MM.1S (cell line): ENCODE data around the gene FDX1.

Experiments used
- DNase-seq: peaks from one replicate; pipeline ENCODE4 v3.0.0-alpha.2; 2015
- H2AFZ ChIP-seq: fragments of 300-600 bp; sonication (generic); 2 replicates; pipeline ENCODE4 v1.6.0; 2016; ENCODE audit warnings: antibody characterized with exemption, low read length
- H3F3A ChIP-seq: fragments of 300-600 bp; sonication (generic); 2 replicates; pipeline ENCODE4 v1.6.1; 2016; ENCODE audit warnings: mild to moderate bottlenecking, antibody characterized with exemption, low read length, moderate library complexity, mixed read lengths; ENCODE audit not compliant: insufficient read depth
- H3K27ac ChIP-seq: fragments of 300-600 bp; sonication (generic); 2 replicates; pipeline ENCODE4 v1.5.1; 2016; ENCODE audit warnings: mild to moderate bottlenecking, low read length
- H3K27me3 ChIP-seq: fragments of 300-600 bp; sonication (generic); replicated peaks from 2 replicates; pipeline ENCODE4 v1.6.0; 2016; ENCODE audit warnings: low read length; ENCODE audit not compliant: insufficient read depth
- H3K36me3 ChIP-seq: fragments of 300-600 bp; sonication (generic); replicated peaks from 2 replicates; pipeline ENCODE4 v1.6.1; 2016; ENCODE audit warnings: mild to moderate bottlenecking, low read length, mixed read lengths; ENCODE audit not compliant: insufficient read depth
- H3K4me1 ChIP-seq: fragments of 300-600 bp; sonication (generic); 2 replicates; pipeline ENCODE4 v1.6.1; 2016; ENCODE audit warnings: low read length, mixed read lengths
- H3K4me2 ChIP-seq: fragments of 300-600 bp; sonication (generic); 2 replicates; pipeline ENCODE4 v1.6.0; 2016; ENCODE audit warnings: low read depth, low read length
- H3K4me3 ChIP-seq: fragments of 300-600 bp; sonication (generic); 2 replicates; pipeline ENCODE4 v1.5.1; 2016; ENCODE audit warnings: low read length, mixed read lengths
- H3K79me2 ChIP-seq: fragments of 300-600 bp; sonication (generic); 2 replicates; pipeline ENCODE4 v1.6.1; 2016; ENCODE audit warnings: mixed run types, low read length, mixed read lengths
- H3K9ac ChIP-seq: fragments of 300-600 bp; sonication (generic); 2 replicates; pipeline ENCODE4 v1.6.1; 2016; ENCODE audit warnings: low read length, mixed read lengths
- H3K9me2 ChIP-seq: fragments of 300-600 bp; sonication (generic); replicated peaks from 2 replicates; pipeline ENCODE4 v1.6.1; 2016; ENCODE audit warnings: mild to moderate bottlenecking, low read length, mixed read lengths; ENCODE audit not compliant: insufficient read depth
- H3K9me3 ChIP-seq: fragments of 300-600 bp; sonication (generic); replicated peaks from 2 replicates; pipeline ENCODE4 v1.6.1; 2016; ENCODE audit warnings: mild to moderate bottlenecking, low read length, mixed read lengths; ENCODE audit not compliant: insufficient read depth
- H4K20me1 ChIP-seq: fragments of 300-600 bp; sonication (generic); 2 replicates; pipeline ENCODE4 v1.6.1; 2016; ENCODE audit warnings: mild to moderate bottlenecking, low read length, moderate library complexity, mixed read lengths; ENCODE audit not compliant: insufficient read depth
- EZH2 ChIP-seq: fragments of 300-600 bp; sonication (generic); optimal IDR thresholded peaks from 2 replicates; pipeline ENCODE3; 2017; ENCODE audit warnings: low read depth, mild to moderate bottlenecking, antibody characterized with exemption, low read length, mixed read lengths
- EZH2phosphoT487 ChIP-seq: fragments of 300-600 bp; sonication (generic); IDR thresholded peaks from 2 replicates; pipeline ENCODE4 v1.6.1; 2018; ENCODE audit warnings: antibody characterized with exemption, low read length
- TF ChIP-seq, protein P1 (sequence below): fragments of 300-600 bp; sonication (generic); IDR thresholded peaks from 2 replicates; pipeline ENCODE4 v1.5.1; 2016; ENCODE audit warnings: antibody characterized with exemption, low read length, mixed read lengths

FDX1 gene

DNA sequence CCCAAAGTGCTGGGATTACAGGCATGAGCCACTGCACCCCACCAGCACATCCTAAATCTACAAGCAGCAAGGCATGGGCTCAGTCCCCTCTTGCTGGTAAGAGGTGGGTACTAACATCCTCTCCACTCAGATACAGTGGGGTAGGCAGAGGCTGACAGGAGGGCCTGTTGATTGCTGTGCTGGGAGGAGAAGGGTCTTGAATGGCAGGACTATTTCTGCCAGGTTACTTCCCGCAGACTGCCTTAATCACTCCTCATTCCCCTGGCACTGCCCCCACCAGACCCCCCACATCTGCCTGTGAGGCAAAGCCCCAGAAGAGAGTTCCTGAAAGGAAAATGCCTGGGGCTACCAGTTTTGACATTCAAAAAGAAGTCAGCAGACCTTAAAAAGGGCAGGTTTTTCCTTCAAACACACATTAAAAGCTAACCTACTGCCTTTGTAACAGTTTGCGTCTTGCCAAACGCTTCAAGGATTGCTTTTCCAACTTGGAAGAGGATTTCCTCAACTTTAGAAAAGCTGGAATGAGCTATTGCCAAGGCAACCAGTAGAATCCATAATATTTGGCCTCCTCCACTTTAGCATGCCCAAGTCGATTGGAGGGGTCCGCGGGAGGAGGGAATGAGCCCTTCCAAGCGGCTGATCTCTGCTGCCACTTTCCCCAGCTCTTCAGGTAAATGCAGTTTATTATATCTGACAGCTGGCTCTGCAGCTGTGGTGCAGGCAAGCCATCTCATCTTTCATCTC is 62.0 kb downstream of the FDX1 start:
- Histone ChIP-seq H3K9me2 (no peaks in the 10 kb centered on the region), H2AFZ (no peak overlapping the region), H3K9me3 (no peaks in the 10 kb centered on the region), H3K4me3 (no peak overlapping the region), H4K20me1 (no peaks in the 10 kb centered on the region), H3K27ac (no peak overlapping the region), H3K4me1 (no peaks in the 10 kb centered on the region), H3K36me3 (no peaks in the 10 kb centered on the region), H3K9ac (no peak overlapping the region), H3K27me3 (no peaks in the 10 kb centered on the region), H3K79me2 (no peaks in the 10 kb centered on the region), H3F3A (no peaks in the 10 kb centered on the region), H3K4me2 (no peak overlapping the region)
- DNase-seq = no peak
- TF ChIP-seq EZH2 (no peak), EZH2phosphoT487 (no peak)
- TF ChIP-seq, protein P1, sequence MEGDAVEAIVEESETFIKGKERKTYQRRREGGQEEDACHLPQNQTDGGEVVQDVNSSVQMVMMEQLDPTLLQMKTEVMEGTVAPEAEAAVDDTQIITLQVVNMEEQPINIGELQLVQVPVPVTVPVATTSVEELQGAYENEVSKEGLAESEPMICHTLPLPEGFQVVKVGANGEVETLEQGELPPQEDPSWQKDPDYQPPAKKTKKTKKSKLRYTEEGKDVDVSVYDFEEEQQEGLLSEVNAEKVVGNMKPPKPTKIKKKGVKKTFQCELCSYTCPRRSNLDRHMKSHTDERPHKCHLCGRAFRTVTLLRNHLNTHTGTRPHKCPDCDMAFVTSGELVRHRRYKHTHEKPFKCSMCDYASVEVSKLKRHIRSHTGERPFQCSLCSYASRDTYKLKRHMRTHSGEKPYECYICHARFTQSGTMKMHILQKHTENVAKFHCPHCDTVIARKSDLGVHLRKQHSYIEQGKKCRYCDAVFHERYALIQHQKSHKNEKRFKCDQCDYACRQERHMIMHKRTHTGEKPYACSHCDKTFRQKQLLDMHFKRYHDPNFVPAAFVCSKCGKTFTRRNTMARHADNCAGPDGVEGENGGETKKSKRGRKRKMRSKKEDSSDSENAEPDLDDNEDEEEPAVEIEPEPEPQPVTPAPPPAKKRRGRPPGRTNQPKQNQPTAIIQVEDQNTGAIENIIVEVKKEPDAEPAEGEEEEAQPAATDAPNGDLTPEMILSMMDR = no peak

DNA sequence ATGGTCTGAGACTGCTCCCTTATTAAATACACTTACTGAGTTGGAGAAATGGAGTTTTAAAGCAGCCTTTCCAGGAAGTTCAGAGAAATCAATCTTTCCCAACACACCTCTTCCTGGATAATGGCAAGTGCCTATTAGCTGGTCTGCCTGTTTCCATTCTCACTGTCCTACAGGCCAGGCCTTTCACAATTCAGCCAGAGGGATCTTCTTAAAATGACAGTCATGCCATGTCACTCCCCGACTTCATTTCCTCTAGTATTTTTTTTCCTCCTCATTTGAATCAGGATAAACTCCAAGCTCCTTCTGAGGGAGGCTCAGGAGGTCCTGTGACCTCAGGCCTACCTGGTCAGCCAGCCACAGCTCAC is 62.6 kb downstream of the FDX1 start:
- Histone ChIP-seq H3K9ac (no peak overlapping the region), H3K36me3 (no peaks in the 10 kb centered on the region), H3K9me3 (no peaks in the 10 kb centered on the region), H3K27ac (no peak overlapping the region), H3K9me2 (no peaks in the 10 kb centered on the region), H3K4me2 (no peak overlapping the region), H3K4me3 (no peak overlapping the region), H4K20me1 (no peaks in the 10 kb centered on the region), H3K4me1 (no peaks in the 10 kb centered on the region), H3K27me3 (no peaks in the 10 kb centered on the region), H3K79me2 (no peaks in the 10 kb centered on the region), H3F3A (no peaks in the 10 kb centered on the region), H2AFZ (no peak overlapping the region)
- no peak for DNase-seq
- TF ChIP-seq EZH2 = no peak
- TF ChIP-seq EZH2phosphoT487 = no peak
- TF ChIP-seq, protein P1 = no peak

DNA sequence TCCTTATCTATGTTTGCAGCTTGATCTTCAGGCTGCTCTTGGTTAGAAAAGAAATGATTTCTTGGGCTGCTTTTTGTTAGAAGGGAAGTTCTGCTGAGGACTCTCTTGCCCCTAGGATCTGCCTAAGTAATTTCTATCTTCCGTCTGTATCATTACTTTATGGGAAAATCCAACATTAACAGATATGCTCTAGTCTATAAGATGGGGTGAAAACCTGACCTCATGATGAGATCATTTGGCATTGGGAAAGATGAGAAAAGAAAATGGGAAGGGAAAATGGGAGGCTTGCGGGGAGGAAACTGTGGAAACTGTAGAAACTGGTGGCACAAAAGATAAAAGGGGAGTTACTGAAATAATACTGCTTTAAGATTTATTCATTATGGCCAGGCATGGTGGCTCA is 63.6 kb downstream of the FDX1 start:
- TF ChIP-seq EZH2 = no peak
- TF ChIP-seq, protein P1 = no peak
- no peak for TF ChIP-seq EZH2phosphoT487
- Histone ChIP-seq H3K4me3 (no peak overlapping the region), H3F3A (no peaks in the 10 kb centered on the region), H3K27me3 (no peaks in the 10 kb centered on the region), H3K9me2 (no peaks in the 10 kb centered on the region), H3K79me2 (no peaks in the 10 kb centered on the region), H3K4me1 (no peaks in the 10 kb centered on the region), H3K9ac (no peak overlapping the region), H4K20me1 (no peaks in the 10 kb centered on the region), H3K27ac (no peak overlapping the region), H2AFZ (no peak overlapping the region), H3K36me3 (no peaks in the 10 kb centered on the region), H3K4me2 (no peak overlapping the region), H3K9me3 (no peaks in the 10 kb centered on the region)
- DNase-seq = no peak
